ENCODE data around the gene THAP2. TPM values are rescaled to one million over a fixed set of nuclear protein-coding genes. Genes with fewer than 3 reads are reported as not detected.

THAP2 gene
- total RNA-seq, 2 donors from 2014 or later: 3.8 to 6.0 TPM

DNA sequence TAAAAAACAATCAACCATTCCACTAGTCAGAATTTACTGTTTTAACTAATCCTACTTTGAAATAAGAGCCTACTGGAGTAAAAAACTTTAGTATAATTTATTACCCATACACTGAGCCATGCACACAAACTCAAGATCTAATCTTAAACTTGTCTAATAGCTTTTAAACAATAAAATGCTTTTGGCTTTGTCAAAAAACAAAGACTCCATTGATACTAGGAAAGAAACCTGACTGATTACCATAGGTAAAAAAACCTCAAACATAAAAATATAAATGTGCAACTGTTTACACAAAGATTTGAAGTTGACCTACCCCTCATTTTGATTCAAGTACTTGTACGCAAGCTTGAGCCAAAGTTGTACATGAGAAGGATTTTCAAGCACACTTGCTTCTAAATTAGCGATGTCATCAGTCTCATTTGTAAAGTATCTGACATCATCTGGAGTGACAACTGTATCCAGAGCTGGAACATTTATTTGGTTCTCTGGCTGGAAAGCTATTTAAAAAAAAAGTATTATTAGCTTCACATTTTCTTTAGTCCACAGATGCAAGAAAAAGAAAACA is 36.6 kb upstream of the THAP2 start:
- peaks cover 16% of the 10 kb centered on the region for H3K36me3 ChIP-seq
- DNase-seq: no peak

DNA sequence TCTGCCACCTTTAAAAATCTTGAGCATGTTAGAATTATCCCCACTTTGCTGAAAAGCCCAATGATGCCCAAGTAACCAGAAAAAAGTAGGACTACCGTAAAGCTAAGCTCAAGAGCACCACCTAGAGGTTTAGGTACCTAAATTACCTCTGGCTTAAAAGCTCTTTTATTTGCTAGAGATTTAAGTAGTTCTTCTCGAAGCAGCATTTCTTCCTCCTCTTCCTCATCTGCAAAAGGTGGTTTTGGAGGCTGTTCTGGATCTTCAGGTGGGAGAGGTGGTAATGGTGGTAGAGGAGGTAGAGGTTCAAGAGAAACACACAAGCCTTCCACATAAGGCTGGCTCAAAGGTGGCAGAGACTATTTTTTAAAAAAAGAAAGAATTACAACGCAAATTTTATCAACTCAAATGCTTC is 27.4 kb upstream of the THAP2 start:
- no peak for DNase-seq
- H3K27me3 ChIP-seq: no peaks in the 10 kb centered on the region
- H3K27ac ChIP-seq: no peak overlapping the region
- peaks cover 19% of the 10 kb centered on the region for H3K36me3 ChIP-seq
- no peak overlapping the region for H3K4me3 ChIP-seq
- intact Hi-C loops (cut with DNase I): loop anchor here (10.0 kb wide), 1 partner anchor 222 kb away; no protein-coding TSS in a partner anchor
- no peaks in the 10 kb centered on the region for H3K4me1 ChIP-seq
- no peak overlapping the region for H3K9ac ChIP-seq (ENCODE audit: low read depth in 2 of 2, low read length in 2 of 2)
- TF ChIP-seq, protein P1, sequence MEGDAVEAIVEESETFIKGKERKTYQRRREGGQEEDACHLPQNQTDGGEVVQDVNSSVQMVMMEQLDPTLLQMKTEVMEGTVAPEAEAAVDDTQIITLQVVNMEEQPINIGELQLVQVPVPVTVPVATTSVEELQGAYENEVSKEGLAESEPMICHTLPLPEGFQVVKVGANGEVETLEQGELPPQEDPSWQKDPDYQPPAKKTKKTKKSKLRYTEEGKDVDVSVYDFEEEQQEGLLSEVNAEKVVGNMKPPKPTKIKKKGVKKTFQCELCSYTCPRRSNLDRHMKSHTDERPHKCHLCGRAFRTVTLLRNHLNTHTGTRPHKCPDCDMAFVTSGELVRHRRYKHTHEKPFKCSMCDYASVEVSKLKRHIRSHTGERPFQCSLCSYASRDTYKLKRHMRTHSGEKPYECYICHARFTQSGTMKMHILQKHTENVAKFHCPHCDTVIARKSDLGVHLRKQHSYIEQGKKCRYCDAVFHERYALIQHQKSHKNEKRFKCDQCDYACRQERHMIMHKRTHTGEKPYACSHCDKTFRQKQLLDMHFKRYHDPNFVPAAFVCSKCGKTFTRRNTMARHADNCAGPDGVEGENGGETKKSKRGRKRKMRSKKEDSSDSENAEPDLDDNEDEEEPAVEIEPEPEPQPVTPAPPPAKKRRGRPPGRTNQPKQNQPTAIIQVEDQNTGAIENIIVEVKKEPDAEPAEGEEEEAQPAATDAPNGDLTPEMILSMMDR (IDR thresholded peaks at IDR 0.05): peak; percentile 55
- H3K9me3 ChIP-seq: no peaks in the 10 kb centered on the region

More for the DNA sequence above, 36.6 kb upstream of the THAP2 start:
- no peaks in the 10 kb centered on the region for H3K9me3 ChIP-seq
- H3K4me1 ChIP-seq: no peaks in the 10 kb centered on the region
- H3K27me3 ChIP-seq: no peaks in the 10 kb centered on the region
- H3K9ac ChIP-seq (ENCODE audit: low read depth in 2 of 2, low read length in 2 of 2): no peak overlapping the region
- H3K27ac ChIP-seq: no peak overlapping the region
- TF ChIP-seq, protein P1 (IDR thresholded peaks at IDR 0.05): no peak
- intact Hi-C loops (cut with DNase I): no loop called here
- no peak overlapping the region for H3K4me3 ChIP-seq

DNA sequence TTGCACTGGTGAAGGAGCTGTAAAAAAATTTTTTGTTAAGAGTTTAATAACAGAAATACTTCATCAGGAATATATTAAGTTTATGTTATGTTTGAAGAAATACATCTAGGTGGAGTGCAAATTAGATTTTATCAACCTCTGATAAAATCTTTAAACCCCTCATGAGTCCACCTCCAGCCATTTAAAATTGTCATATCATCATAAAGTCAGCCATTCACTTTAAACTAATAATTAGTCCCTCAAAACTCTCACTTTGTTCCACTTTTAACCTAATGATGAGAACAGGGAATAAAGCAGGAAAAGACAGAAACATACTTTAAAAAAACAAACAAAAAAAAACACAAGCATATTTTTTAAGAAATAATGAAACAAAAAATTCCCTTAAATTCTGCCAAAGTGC is 25.6 kb upstream of the THAP2 start:
- Histone ChIP-seq H3K9ac (ENCODE audit: low read depth in 2 of 2, low read length in 2 of 2) (no peak overlapping the region), H3K36me3 (peaks cover 15% of the 10 kb centered on the region), H3K27ac (no peak overlapping the region), H3K4me3 (no peak overlapping the region), H3K4me1 (no peaks in the 10 kb centered on the region), H3K9me3 (no peaks in the 10 kb centered on the region), H3K27me3 (no peaks in the 10 kb centered on the region)
- TF ChIP-seq, protein P1 (IDR thresholded peaks at IDR 0.05): no peak
- no peak for DNase-seq
- intact Hi-C loops (cut with DNase I): loop anchor here (10.0 kb wide), 1 partner anchor 224 kb away; no protein-coding TSS in a partner anchor

DNA sequence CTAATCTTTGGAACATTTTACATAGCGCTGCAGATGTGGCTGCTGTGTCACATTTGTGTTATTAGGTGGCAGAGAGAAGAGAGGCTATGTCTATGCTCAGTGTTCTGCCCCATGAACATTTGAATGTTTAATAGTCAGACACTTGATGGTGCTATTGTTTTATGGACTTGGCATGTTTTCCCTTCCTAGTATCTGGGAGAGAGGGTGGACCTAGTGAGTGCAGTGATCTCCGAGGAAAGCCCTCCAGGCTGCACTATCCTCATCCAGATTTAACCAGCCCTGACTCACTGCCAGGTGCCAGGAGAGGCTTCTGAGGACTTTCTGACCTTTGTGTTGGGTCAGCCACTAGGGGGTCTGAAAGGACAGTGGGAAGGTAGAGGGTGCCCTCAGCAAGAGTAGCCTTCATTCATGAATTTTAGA is 24.8 kb upstream of the THAP2 start:
- DNase-seq: no peak
- Histone ChIP-seq H3K9me3 (no peaks in the 10 kb centered on the region), H3K27ac (no peak overlapping the region), H3K4me1 (no peaks in the 10 kb centered on the region), H3K9ac (ENCODE audit: low read depth in 2 of 2, low read length in 2 of 2) (no peak overlapping the region), H3K4me3 (no peak overlapping the region), H3K36me3 (peaks cover 16% of the 10 kb centered on the region), H3K27me3 (no peaks in the 10 kb centered on the region)
- TF ChIP-seq, protein P1 (IDR thresholded peaks at IDR 0.05): no peak
- intact Hi-C loops (cut with DNase I): loop anchor here (10.0 kb wide), 1 partner anchor 225 kb away; no protein-coding TSS in a partner anchor

DNA sequence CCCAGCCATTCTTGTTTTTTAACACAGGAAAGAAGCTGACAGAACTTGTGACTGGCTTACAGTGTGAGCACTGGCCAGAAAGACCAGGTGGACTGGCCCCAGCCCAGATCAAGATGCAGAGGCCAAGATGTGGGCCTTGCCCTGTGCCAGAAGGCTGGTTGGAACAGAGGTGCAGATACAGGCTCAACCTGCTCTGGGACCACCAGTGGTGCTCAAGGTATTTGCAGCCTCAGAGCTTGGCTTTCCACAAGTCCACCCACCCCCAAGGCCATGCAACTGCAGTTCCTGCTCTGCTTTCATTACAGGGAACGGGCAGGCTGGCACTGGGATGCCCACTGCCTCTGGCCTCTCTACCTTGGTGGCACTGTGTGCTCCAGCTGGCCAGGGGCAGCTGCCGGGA is 23.8 kb upstream of the THAP2 start:
- no peak overlapping the region for H3K27ac ChIP-seq
- no peak overlapping the region for H3K4me3 ChIP-seq
- TF ChIP-seq, protein P1 (IDR thresholded peaks at IDR 0.05): no peak
- no peak for DNase-seq
- no peaks in the 10 kb centered on the region for H3K27me3 ChIP-seq
- no peaks in the 10 kb centered on the region for H3K9me3 ChIP-seq
- intact Hi-C loops (cut with DNase I): no loop called here
- no peaks in the 10 kb centered on the region for H3K4me1 ChIP-seq
- peaks cover 16% of the 10 kb centered on the region for H3K36me3 ChIP-seq
- no peak overlapping the region for H3K9ac ChIP-seq (ENCODE audit: low read depth in 2 of 2, low read length in 2 of 2)
